Keratinocyte (primary cell): ENCODE data around the gene ITPR1. TPM values are rescaled to one million over a fixed set of nuclear protein-coding genes. Genes with fewer than 3 reads are reported as not detected.

ENCODE experiments used
- DNase-seq: peaks from one replicate; pipeline ENCODE4 v3.0.0-alpha.2; 2011; ENCODE audit warnings: low read depth, missing footprints, low spot score
- FAIRE-seq: peaks from 2 replicates; lab custom pipeline; 2011; peaks lifted over from hg19 to GRCh38; lab: Jason Lieb, UNC
- H2AFZ ChIP-seq: 2 replicates; pipeline ENCODE4 v1.6.0; 2012; ENCODE audit warnings: low read length, control low read depth, inconsistent platforms; ENCODE audit not compliant: control insufficient read depth
- H3K27ac ChIP-seq: 2 replicates; pipeline ENCODE4 v1.5.1; 2011; ENCODE audit warnings: low read length; ENCODE audit not compliant: control insufficient read depth, insufficient read depth
- H3K27me3 ChIP-seq: 3 replicates; pipeline ENCODE4 v1.6.0; 2011; ENCODE audit warnings: low read length; ENCODE audit not compliant: control insufficient read depth, insufficient read depth; ENCODE audit errors: extremely low read depth
- H3K36me3 ChIP-seq, 2 experiments: 2 replicates in 1 of 2; 3 replicates in 1 of 2; pipeline ENCODE4 v1.5.1; 2011; ENCODE audit warnings: low read length in 2 of 2, mild to moderate bottlenecking in 1 of 2; ENCODE audit not compliant: control insufficient read depth in 2 of 2, insufficient read depth in 2 of 2; ENCODE audit errors: extremely low read depth in 1 of 2
- H3K4me1 ChIP-seq: 3 replicates; pipeline ENCODE4 v1.5.1; 2011; ENCODE audit warnings: low read length; ENCODE audit not compliant: control insufficient read depth, insufficient read depth; ENCODE audit errors: extremely low read depth
- H3K4me2 ChIP-seq: 3 replicates; pipeline ENCODE4 v1.6.0; 2011; ENCODE audit warnings: low read depth, low read length; ENCODE audit not compliant: control insufficient read depth, insufficient read depth; ENCODE audit errors: extremely low read depth
- H3K4me3 ChIP-seq, 3 experiments: fragments of 200-600 bp in 1 of 3; sonication (generic) in 1 of 3; 2 replicates in 2 of 3; 3 replicates in 1 of 3; pipeline ENCODE4 v1.5.1; 2011 to 2016; ENCODE audit warnings: low read length in 3 of 3, mild to moderate bottlenecking in 3 of 3, control low read depth in 2 of 3, inconsistent platforms in 1 of 3, low read depth in 1 of 3, mixed read lengths in 1 of 3, mixed run types in 1 of 3, moderate library complexity in 1 of 3; ENCODE audit not compliant: control insufficient read depth in 2 of 3, insufficient read depth in 2 of 3; ENCODE audit errors: extremely low read depth in 1 of 3
- H3K79me2 ChIP-seq: 2 replicates; pipeline ENCODE4 v1.6.0; 2012; ENCODE audit warnings: low read length; ENCODE audit not compliant: control insufficient read depth, insufficient read depth
- H3K9ac ChIP-seq: 3 replicates; pipeline ENCODE4 v1.6.0; 2011; ENCODE audit warnings: low read length; ENCODE audit not compliant: control insufficient read depth, insufficient read depth; ENCODE audit errors: extremely low read depth
- H3K9me1 ChIP-seq: 3 replicates; pipeline ENCODE4 v1.6.0; 2011; ENCODE audit warnings: low read length; ENCODE audit not compliant: control insufficient read depth, insufficient read depth; ENCODE audit errors: extremely low read depth
- H3K9me3 ChIP-seq: 2 replicates; pipeline ENCODE4 v1.5.1; 2012; ENCODE audit warnings: low read depth, low read length; ENCODE audit not compliant: control insufficient read depth
- H4K20me1 ChIP-seq: 3 replicates; pipeline ENCODE4 v1.6.0; 2011; ENCODE audit warnings: low read length; ENCODE audit not compliant: control insufficient read depth, insufficient read depth; ENCODE audit errors: extremely low read depth
- EZH2 ChIP-seq: IDR thresholded peaks from one replicate; pipeline ENCODE4 v1.6.1; 2012; ENCODE audit warnings: inconsistent platforms, mild to moderate bottlenecking, low read length, moderate library complexity
- dilution Hi-C: fragments of 300-500 bp; cut with MboI; formaldehyde crosslinking; loops from one replicate; pipeline ENCODE4 v1.7.0; 2020; ENCODE audit warnings: low sequenced_read_pairs; ENCODE audit not compliant: extremely low pct_ligation_motif_present
- polyA plus RNA-seq, 5 experiments: library from polyadenylated mRNA; depleted of rRNA in 3 of 5; stranded (reverse) in 3 of 5; stranded (forward) in 1 of 5; unstranded in 1 of 5; fragments of >200 nt; gene quantifications; 1 replicate in 1 of 5; 2 replicates in 3 of 5; 3 replicates in 1 of 5; pipeline versions ENCODE4 v1.2.1 to v1.2.3, GENCODE V29; 2011 to 2012; ENCODE audit warnings: missing spikeins in 2 of 5, low read depth in 1 of 5, low replicate concordance in 1 of 5
- TF ChIP-seq, protein P1 (sequence below), 3 experiments: IDR thresholded peaks in 1 of 3; conservative IDR thresholded peaks in 1 of 3; optimal IDR thresholded peaks in 1 of 3; 2 replicates in 2 of 3; 3 replicates in 1 of 3; pipeline versions ENCODE3 to v1.5.1; 2011; ENCODE audit warnings: low read length in 3 of 3, mild to moderate bottlenecking in 3 of 3, moderate library complexity in 2 of 3, control low read depth in 1 of 3, inconsistent platforms in 1 of 3; ENCODE audit not compliant: insufficient read depth in 2 of 3; ENCODE audit errors: extremely low read depth in 1 of 3

ITPR1 gene
- polyA plus RNA-seq, 1 donor (not counting 4 experiments of a cell fraction or from before 2014, with no cell fraction given) = 3.5 TPM

DNA sequence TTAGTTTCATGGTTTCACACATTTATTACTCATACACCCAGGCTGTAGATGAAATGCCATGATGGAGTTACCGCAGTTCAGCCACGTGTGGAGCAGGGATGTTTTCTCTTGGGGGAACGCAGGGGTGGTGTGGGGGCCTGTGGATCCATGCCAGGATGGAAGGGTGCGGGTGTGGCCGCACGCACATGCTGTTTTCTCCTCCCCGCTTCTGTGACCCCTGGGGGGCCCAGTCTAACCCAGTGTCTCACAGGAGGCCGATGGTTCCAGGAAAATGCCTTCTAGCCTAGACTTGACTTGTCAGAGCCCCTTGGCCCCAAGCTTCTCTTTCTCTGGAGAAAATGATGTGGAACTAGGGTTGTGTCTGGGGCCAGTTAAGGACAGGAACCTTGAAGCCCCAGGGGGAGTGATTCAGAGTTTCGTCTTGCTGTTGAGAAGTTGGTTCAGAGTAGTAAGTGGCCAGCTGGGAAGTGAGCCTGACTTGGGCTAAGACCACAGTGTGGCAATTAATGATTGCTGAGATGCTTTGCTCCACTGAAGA is 245.7 kb downstream of the ITPR1 start:
- H3K4me2 ChIP-seq = no peak overlapping the region
- peaks cover 45% of the 10 kb centered on the region for H3K4me1 ChIP-seq
- FAIRE-seq = no peak

DNA sequence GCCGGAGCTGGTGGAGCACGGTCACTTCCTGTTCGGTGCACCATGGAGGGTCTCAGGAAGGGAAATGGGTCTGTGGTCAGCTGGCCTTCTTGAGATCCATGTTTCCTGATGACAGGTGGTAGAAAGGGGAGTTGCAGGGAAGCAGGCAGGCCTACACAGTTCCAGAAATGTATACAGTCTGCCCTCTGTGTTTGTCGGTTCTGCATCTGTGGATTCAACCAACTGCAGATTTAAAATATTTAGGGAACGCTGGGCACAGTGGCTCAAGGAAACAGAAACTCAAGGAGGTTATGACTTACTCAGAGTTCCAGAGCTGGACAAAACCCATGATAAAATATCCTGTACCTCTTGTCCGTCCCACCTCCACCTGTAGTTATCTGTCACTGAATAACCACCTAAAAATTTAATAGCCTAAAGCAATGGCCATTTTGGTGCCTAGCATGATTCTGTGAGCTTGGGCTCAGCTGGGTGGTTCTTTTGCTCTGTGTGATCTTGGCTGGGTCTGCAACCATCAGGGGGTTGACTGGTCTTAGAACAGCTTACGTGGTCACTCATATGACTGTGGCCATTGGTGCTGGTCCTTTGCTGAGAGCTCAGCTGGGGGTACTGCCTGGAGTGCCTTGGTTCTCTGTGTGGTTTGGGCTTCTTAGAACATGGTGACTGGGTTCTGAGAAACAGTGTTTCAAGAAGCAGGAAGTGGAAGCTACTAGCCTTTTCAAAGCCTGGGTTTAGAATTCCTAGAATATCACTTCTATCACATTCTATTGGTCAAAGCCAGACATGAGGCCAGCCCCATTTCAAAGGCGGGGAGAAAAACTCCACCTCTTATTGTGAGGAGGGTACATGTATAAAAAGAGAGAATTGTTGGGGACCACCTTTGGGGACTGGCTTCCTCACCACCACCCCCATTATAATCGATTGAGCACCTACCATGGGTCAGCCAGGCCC is 246.4 kb downstream of the ITPR1 start:
- Histone ChIP-seq H3K9me3 (no peaks in the 10 kb centered on the region), H3K4me2 (no peak overlapping the region), H3K9ac (no peak overlapping the region), H3K9me1 (no peaks in the 10 kb centered on the region), H3K27me3 (no peaks in the 10 kb centered on the region), H3K79me2 (no peaks in the 10 kb centered on the region), H3K4me3 (no peak overlapping the region), H3K4me1 (peaks cover 50% of the 10 kb centered on the region), H3K27ac (no peak overlapping the region), H2AFZ (no peak overlapping the region), H4K20me1 (no peaks in the 10 kb centered on the region), H3K36me3 (no peaks in the 10 kb centered on the region)
- FAIRE-seq (no peak), DNase-seq (no peak)
- dilution Hi-C loops = no loop called here
- TF ChIP-seq EZH2 = no peak
- TF ChIP-seq, protein P1, sequence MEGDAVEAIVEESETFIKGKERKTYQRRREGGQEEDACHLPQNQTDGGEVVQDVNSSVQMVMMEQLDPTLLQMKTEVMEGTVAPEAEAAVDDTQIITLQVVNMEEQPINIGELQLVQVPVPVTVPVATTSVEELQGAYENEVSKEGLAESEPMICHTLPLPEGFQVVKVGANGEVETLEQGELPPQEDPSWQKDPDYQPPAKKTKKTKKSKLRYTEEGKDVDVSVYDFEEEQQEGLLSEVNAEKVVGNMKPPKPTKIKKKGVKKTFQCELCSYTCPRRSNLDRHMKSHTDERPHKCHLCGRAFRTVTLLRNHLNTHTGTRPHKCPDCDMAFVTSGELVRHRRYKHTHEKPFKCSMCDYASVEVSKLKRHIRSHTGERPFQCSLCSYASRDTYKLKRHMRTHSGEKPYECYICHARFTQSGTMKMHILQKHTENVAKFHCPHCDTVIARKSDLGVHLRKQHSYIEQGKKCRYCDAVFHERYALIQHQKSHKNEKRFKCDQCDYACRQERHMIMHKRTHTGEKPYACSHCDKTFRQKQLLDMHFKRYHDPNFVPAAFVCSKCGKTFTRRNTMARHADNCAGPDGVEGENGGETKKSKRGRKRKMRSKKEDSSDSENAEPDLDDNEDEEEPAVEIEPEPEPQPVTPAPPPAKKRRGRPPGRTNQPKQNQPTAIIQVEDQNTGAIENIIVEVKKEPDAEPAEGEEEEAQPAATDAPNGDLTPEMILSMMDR (optimal IDR thresholded peaks at IDR 0.05 in 1 of 3, IDR thresholded peaks at IDR 0.05 in 1 of 3, conservative IDR thresholded peaks at IDR 0.05 in 1 of 3; ENCODE audit: extremely low read depth in 1 of 3, insufficient read depth in 2 of 3, low read length in 3 of 3) = no peak

More for the DNA sequence above, 245.7 kb downstream of the ITPR1 start:
- H3K4me3 ChIP-seq = no peak overlapping the region
- H2AFZ ChIP-seq = no peak overlapping the region
- H3K79me2 ChIP-seq = no peaks in the 10 kb centered on the region
- no peaks in the 10 kb centered on the region for H3K9me1 ChIP-seq
- H3K9me3 ChIP-seq = no peaks in the 10 kb centered on the region
- TF ChIP-seq EZH2 = no peak
- TF ChIP-seq, protein P1 (optimal IDR thresholded peaks at IDR 0.05 in 1 of 3, IDR thresholded peaks at IDR 0.05 in 1 of 3, conservative IDR thresholded peaks at IDR 0.05 in 1 of 3; ENCODE audit: extremely low read depth in 1 of 3, insufficient read depth in 2 of 3, low read length in 3 of 3) = no peak
- no peak for DNase-seq
- dilution Hi-C loops = no loop called here
- H3K9ac ChIP-seq = no peak overlapping the region
- H3K36me3 ChIP-seq = no peaks in the 10 kb centered on the region
- no peaks in the 10 kb centered on the region for H4K20me1 ChIP-seq
- H3K27me3 ChIP-seq = no peaks in the 10 kb centered on the region
- no peak overlapping the region for H3K27ac ChIP-seq
